Gastroesophageal sphincter (tissue), 3 donors: Measurements from ENCODE around the gene PI4KB.

Experiments used
- CTCF ChIP-seq, 4 experiments: fragments of 200-600 bp in 2 of 4; fragments of 450-650 bp in 2 of 4; sonication (generic) in 1 of 4; IDR thresholded peaks; one replicate each; pipeline ENCODE4 v1.5.1; 2017 to 2019; ENCODE audit warnings: antibody characterized with exemption in 4 of 4, mild to moderate bottlenecking in 2 of 4, moderate library complexity in 2 of 4
- POLR2A ChIP-seq, 2 donors: fragments of 450-650 bp; IDR thresholded peaks; one replicate each; pipeline ENCODE4 v1.6.1; 2017; ENCODE audit warnings: antibody characterized with exemption in 2 of 2, mild to moderate bottlenecking in 2 of 2, moderate library complexity in 1 of 2

- TF ChIP-seq CTCF (IDR thresholded peaks at IDR 0.05) (peak; percentile 80 to 92 (median 83)), POLR2A (IDR thresholded peaks at IDR 0.05) (no peak)
These were observed 75.4 kb downstream of the PI4KB start for GRCh38 chr1:151251656-151252470.
